ENCODE data around the gene ZNF385B.

The ZNF385B gene

GRCh38 chr2:179771791-179772190 lies 89.6 kb downstream of the ZNF385B start:
- Mint-ChIP-seq H3K27me3 (ENCODE audit: low read depth) (no peaks in the 10 kb centered on the region), H3K4me3 (no peak overlapping the region), H3K27ac (no peak overlapping the region), H3K36me3 (ENCODE audit: low read depth) (no peaks in the 10 kb centered on the region), H3K9me3 (no peaks in the 10 kb centered on the region), H3K4me1 (ENCODE audit: low read depth) (no peaks in the 10 kb centered on the region)
- DNase-seq (ENCODE audit: low spot score): no peak

- no peaks in the 10 kb centered on the region for H3K4me1 Mint-ChIP-seq (ENCODE audit: low read depth)
- H3K4me3 Mint-ChIP-seq: no peak overlapping the region
- H3K27ac Mint-ChIP-seq: no peak overlapping the region
- no peak for DNase-seq (ENCODE audit: low spot score)
- no peaks in the 10 kb centered on the region for H3K27me3 Mint-ChIP-seq (ENCODE audit: low read depth)
- H3K36me3 Mint-ChIP-seq (ENCODE audit: low read depth): no peaks in the 10 kb centered on the region
- H3K9me3 Mint-ChIP-seq: no peaks in the 10 kb centered on the region
Measured at GRCh38 chr2:179770029-179770428, 91.4 kb downstream of the ZNF385B start.

- Mint-ChIP-seq H3K4me1 (ENCODE audit: low read depth) (no peaks in the 10 kb centered on the region), H3K4me3 (no peak overlapping the region), H3K36me3 (ENCODE audit: low read depth) (no peaks in the 10 kb centered on the region), H3K9me3 (no peaks in the 10 kb centered on the region), H3K27me3 (ENCODE audit: low read depth) (no peaks in the 10 kb centered on the region), H3K27ac (no peak overlapping the region)
- no peak for DNase-seq (ENCODE audit: low spot score)
Measured at GRCh38 chr2:179769323-179769722, 92.1 kb downstream of the ZNF385B start.

- no peaks in the 10 kb centered on the region for H3K9me3 Mint-ChIP-seq
- no peaks in the 10 kb centered on the region for H3K27me3 Mint-ChIP-seq (ENCODE audit: low read depth)
- H3K36me3 Mint-ChIP-seq (ENCODE audit: low read depth): no peaks in the 10 kb centered on the region
- no peak overlapping the region for H3K27ac Mint-ChIP-seq
- no peaks in the 10 kb centered on the region for H3K4me1 Mint-ChIP-seq (ENCODE audit: low read depth)
- H3K4me3 Mint-ChIP-seq: no peak overlapping the region
- no peak for DNase-seq (ENCODE audit: low spot score)
Measured at GRCh38 chr2:179768765-179769164, 92.6 kb downstream of the ZNF385B start.

- Mint-ChIP-seq H3K27me3 (ENCODE audit: low read depth) (no peaks in the 10 kb centered on the region), H3K4me1 (ENCODE audit: low read depth) (no peaks in the 10 kb centered on the region), H3K27ac (no peak overlapping the region), H3K9me3 (no peaks in the 10 kb centered on the region), H3K4me3 (no peak overlapping the region), H3K36me3 (ENCODE audit: low read depth) (no peaks in the 10 kb centered on the region)
- no peak for DNase-seq (ENCODE audit: low spot score)
Measured at GRCh38 chr2:179765666-179766065, 95.7 kb downstream of the ZNF385B start.

- Mint-ChIP-seq H3K9me3 (no peaks in the 10 kb centered on the region), H3K27me3 (ENCODE audit: low read depth) (no peaks in the 10 kb centered on the region), H3K4me3 (no peak overlapping the region), H3K36me3 (ENCODE audit: low read depth) (no peaks in the 10 kb centered on the region), H3K27ac (no peak overlapping the region), H3K4me1 (ENCODE audit: low read depth) (no peaks in the 10 kb centered on the region)
- no peak for DNase-seq (ENCODE audit: low spot score)
Measured at GRCh38 chr2:179764710-179765109, 96.7 kb downstream of the ZNF385B start.

- no peaks in the 10 kb centered on the region for H3K27me3 Mint-ChIP-seq (ENCODE audit: low read depth)
- no peak overlapping the region for H3K4me3 Mint-ChIP-seq
- H3K36me3 Mint-ChIP-seq (ENCODE audit: low read depth): no peaks in the 10 kb centered on the region
- H3K9me3 Mint-ChIP-seq: no peaks in the 10 kb centered on the region
- H3K27ac Mint-ChIP-seq: no peak overlapping the region
- H3K4me1 Mint-ChIP-seq (ENCODE audit: low read depth): no peaks in the 10 kb centered on the region
- DNase-seq (ENCODE audit: low spot score): no peak
Measured at GRCh38 chr2:179758636-179759035, 102.8 kb downstream of the ZNF385B start.

- peaks cover 6% of the 10 kb centered on the region for H3K27me3 Mint-ChIP-seq (ENCODE audit: low read depth)
- H3K27ac Mint-ChIP-seq: no peak overlapping the region
- no peak overlapping the region for H3K4me3 Mint-ChIP-seq
- no peaks in the 10 kb centered on the region for H3K4me1 Mint-ChIP-seq (ENCODE audit: low read depth)
- no peaks in the 10 kb centered on the region for H3K36me3 Mint-ChIP-seq (ENCODE audit: low read depth)
- no peak for DNase-seq (ENCODE audit: low spot score)
- H3K9me3 Mint-ChIP-seq: no peaks in the 10 kb centered on the region
Measured at GRCh38 chr2:179751163-179751809, 110.1 kb downstream of the ZNF385B start.

- Mint-ChIP-seq H3K36me3 (ENCODE audit: low read depth) (no peaks in the 10 kb centered on the region), H3K9me3 (no peaks in the 10 kb centered on the region), H3K4me3 (no peak overlapping the region), H3K27ac (no peak overlapping the region), H3K4me1 (ENCODE audit: low read depth) (no peaks in the 10 kb centered on the region), H3K27me3 (ENCODE audit: low read depth) (peaks cover 6% of the 10 kb centered on the region)
- no peak for DNase-seq (ENCODE audit: low spot score)
Measured at GRCh38 chr2:179749210-179749609, 112.2 kb downstream of the ZNF385B start.

- Mint-ChIP-seq H3K27me3 (ENCODE audit: low read depth) (peaks cover 6% of the 10 kb centered on the region), H3K4me1 (ENCODE audit: low read depth) (no peaks in the 10 kb centered on the region), H3K4me3 (no peak overlapping the region), H3K9me3 (no peaks in the 10 kb centered on the region), H3K36me3 (ENCODE audit: low read depth) (no peaks in the 10 kb centered on the region), H3K27ac (no peak overlapping the region)
- DNase-seq (ENCODE audit: low spot score): no peak
Measured at GRCh38 chr2:179746981-179747380, 114.4 kb downstream of the ZNF385B start.

- Mint-ChIP-seq H3K9me3 (no peaks in the 10 kb centered on the region), H3K4me3 (no peak overlapping the region), H3K27ac (no peak overlapping the region), H3K36me3 (ENCODE audit: low read depth) (no peaks in the 10 kb centered on the region), H3K4me1 (ENCODE audit: low read depth) (no peaks in the 10 kb centered on the region), H3K27me3 (ENCODE audit: low read depth) (peaks cover 5% of the 10 kb centered on the region)
- no peak for DNase-seq (ENCODE audit: low spot score)
Measured at GRCh38 chr2:179745635-179746256, 115.7 kb downstream of the ZNF385B start.

- no peak overlapping the region for H3K27ac Mint-ChIP-seq
- no peak overlapping the region for H3K4me3 Mint-ChIP-seq
- H3K4me1 Mint-ChIP-seq (ENCODE audit: low read depth): no peaks in the 10 kb centered on the region
- H3K9me3 Mint-ChIP-seq: no peaks in the 10 kb centered on the region
- H3K27me3 Mint-ChIP-seq (ENCODE audit: low read depth): peaks cover 6% of the 10 kb centered on the region
- no peaks in the 10 kb centered on the region for H3K36me3 Mint-ChIP-seq (ENCODE audit: low read depth)
- no peak for DNase-seq (ENCODE audit: low spot score)
Measured at GRCh38 chr2:179744401-179744800, 117.0 kb downstream of the ZNF385B start.

GRCh38 chr2:179741317-179741716 lies 120.1 kb downstream of the ZNF385B start:
- Mint-ChIP-seq H3K4me3 (no peak overlapping the region), H3K27me3 (ENCODE audit: low read depth) (peaks cover 2% of the 10 kb centered on the region), H3K27ac (no peak overlapping the region), H3K4me1 (ENCODE audit: low read depth) (no peaks in the 10 kb centered on the region), H3K36me3 (ENCODE audit: low read depth) (no peaks in the 10 kb centered on the region), H3K9me3 (no peaks in the 10 kb centered on the region)
- no peak for DNase-seq (ENCODE audit: low spot score)

GRCh38 chr2:179729966-179730365 lies 131.4 kb downstream of the ZNF385B start:
- Mint-ChIP-seq H3K27ac (no peak overlapping the region), H3K4me3 (no peak overlapping the region), H3K27me3 (ENCODE audit: low read depth) (no peaks in the 10 kb centered on the region), H3K4me1 (ENCODE audit: low read depth) (no peaks in the 10 kb centered on the region), H3K36me3 (ENCODE audit: low read depth) (no peaks in the 10 kb centered on the region), H3K9me3 (no peaks in the 10 kb centered on the region)
- DNase-seq (ENCODE audit: low spot score): no peak

Data from T-helper 2 cell treated with Interferon-gamma antibody and Interleukin-4, amounts not matched to agents 5 μg/mL and 100 μg/mL, for 36 hours (primary cell).